NCI-H446 (cell line): ENCODE measurements around the gene ETV3.
"Not testable (repeated sequence)": the region's sequence is repeated elsewhere in the genome, so short reads cannot be mapped to it uniquely, and the experiment has no call there.

Experiments used
- DNase-seq, 2 experiments: peaks; one replicate each; lab custom pipeline; 2025; lab: John Stamatoyannopoulos, UW

The ETV3 gene

GRCh38 chr1:157138220-157139051, at the start of gene ETV3:
Gene ETV3 (minus strand): TSS chr1:157138395. CDS start chr1:157136352, 2,043 bp downstream.
- peak; percentile 73 to 84 for DNase-seq

- no peak for DNase-seq
Observed at GRCh38 chr1:157186281-157186992, 48.2 kb upstream of the ETV3 start.

DNA sequence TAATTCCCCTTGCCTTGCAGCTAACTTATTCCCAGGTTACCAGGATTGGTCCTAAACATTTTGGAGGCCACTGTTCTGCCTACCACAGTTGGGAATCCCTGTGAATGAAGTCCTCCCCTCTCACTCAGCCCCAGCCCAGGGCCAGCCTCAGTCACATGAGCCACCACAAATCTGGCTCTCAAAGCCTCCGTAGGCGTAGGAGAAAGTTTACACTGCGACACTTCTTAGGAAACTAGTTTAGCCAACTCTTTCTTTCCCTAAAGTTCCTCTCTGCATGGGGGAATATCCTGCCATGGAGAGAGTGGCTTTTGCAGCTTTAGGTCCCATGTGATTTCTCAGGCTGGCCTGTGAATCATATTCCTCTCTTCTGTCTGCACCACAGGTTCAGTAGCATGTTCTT, 45.7 kb upstream of the ETV3 start:
- no peak for DNase-seq

- DNase-seq: not testable (repeated sequence)
Observed at GRCh38 chr1:157182371-157182770, 44.2 kb upstream of the ETV3 start.

- no peak for DNase-seq
Observed at GRCh38 chr1:157181790-157182189, 43.6 kb upstream of the ETV3 start.

GRCh38 chr1:157181258-157181657, 43.1 kb upstream of the ETV3 start:
- DNase-seq: no peak

DNA sequence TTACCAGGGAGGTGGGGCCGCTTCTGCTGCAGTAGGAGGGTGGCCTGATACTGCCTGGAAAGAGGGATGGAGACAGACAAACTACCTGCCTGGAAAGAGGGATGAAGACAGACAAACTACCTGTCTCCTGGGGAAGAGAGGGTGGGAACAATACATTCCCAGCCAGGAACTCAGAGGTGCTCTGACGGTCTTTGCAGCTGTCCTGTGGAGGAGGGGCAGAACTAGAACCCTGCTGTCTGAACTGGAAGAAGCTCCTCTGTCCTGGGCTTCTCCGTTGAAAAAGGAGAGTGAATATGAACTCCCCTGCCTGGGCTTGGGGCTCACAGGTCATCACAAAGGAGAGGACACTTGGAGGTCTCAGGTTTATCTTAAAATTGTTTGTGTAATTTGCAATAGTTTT, 40.3 kb upstream of the ETV3 start:
- DNase-seq: no peak

DNA sequence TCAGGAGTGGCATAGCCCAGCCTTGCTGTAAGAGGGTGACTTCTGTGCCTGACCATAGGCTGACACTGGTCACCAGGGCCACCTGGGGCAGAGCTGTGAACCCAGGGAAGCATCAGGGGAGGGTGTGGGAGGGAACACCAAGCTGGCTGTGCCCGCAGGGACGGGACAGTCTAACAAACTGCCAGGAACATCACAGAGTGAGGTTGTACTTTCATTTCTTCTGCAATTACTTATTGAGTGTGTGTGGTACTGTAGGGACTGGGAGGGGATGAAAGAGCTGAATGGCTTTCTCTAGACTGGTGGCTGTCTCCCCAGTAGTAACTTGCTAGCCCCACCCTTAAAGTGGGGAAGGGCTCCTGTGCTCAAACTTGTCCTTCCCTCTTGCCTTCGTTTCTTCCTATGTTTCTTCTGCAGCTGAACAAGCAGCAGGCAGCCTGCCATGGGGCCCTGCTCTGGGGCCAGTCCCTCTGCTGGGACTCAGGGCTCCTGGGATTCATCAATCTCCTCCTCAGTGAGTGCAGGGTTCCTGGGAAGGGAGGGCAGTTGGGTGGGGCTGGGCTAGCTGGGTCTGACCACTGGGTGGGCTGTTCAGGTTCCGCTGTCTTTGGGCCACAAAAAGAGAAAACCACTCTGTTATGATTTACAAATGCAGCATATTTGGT, 39.7 kb upstream of the ETV3 start:
- DNase-seq: no peak

- DNase-seq: no peak
Observed at GRCh38 chr1:157176591-157177121, 38.5 kb upstream of the ETV3 start.

GRCh38 chr1:157176016-157176415, 37.8 kb upstream of the ETV3 start:
- DNase-seq: no peak

DNA sequence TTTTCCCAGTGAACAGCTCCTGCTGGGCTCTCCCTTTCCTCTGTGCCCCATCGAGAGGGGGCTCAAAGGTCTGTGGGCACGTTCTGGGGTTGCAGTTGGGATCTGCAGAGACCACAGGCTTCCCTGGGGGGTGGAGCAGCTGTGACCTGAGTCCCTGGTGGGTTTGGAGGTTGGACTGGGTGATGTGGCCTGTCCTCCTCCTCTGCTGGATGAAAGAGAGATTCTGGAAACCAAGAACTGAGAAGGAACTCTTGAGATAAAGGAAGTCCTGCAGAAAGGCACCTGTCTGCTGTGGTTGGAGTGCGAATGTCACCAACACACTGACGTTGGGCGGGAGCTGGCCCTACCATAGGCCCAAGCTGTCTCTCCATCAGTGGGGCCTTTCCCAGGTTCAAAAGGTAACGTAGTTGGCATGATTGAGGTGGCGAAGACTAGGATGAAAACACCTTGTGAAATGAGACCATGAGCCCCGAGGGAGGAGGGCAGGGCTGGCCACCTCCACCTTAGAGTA, 35.8 kb upstream of the ETV3 start:
- DNase-seq: no peak

DNA sequence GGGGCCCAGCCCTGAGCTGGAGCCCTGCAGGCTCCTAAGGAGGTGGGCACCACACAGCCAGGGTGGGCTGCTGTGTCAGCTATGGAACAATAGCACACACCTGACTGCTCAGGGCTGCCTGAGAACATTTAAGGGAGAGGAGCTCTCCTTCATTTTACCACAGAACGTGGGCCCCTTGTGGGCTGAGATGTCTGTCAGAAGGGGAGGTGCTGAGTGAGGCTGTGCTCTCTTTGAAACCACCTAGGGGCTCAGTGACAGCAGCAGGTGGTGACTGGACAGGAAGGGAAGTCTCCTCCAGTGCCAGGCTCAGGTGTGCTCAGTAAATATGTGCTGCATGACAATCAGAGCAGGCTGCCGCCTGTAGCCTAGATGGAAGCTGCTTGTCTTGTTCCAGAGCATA, 35.0 kb upstream of the ETV3 start:
- DNase-seq: not testable (repeated sequence)

DNA sequence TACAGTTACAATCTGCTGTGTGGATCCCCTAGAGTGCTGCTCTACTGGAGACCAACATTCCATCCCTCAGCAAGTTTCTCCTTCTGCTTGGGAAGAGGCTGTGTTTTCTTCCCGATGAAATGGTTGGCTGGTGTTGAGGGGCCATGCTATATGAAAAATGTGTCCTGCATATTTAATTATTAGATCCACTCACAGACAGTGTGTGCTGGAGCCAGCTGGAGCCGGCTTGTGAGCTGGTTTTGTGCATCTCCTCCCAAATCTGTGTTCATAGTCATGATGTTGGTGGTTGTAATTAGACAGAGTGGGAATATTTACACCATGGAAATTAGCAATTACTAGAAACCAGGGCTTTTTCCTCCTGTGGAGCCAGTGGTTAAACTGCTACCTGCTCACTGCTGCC, 34.4 kb upstream of the ETV3 start:
- not testable (repeated sequence) for DNase-seq

DNA sequence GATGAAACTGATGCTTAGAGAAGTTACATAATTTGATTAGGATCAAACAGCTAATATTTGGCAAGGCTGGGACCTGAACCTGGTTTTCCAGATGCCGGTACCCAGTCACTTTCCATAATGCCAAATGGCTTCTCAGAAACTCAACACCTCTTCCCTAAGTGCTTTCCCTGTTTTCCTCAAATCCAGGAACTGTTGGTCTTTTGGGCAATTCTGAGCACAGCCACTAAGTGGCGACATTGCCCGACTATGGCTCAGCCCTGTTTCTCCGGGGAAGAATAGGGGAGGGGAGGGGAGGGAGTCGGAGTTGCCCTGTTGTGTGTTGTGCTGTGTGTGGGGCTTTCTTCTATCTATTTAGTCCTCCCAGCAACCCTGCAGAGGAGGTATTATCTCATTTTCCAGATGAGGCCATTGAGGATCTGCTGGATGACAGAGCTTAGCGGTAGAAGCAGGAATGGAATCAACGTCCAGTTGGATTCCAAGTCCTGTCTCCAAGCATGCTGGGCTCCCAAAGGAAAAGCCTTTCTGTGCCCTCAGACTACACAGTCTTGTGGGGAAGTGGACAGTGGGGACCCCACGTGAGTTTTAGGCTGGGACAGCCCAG, 33.8 kb upstream of the ETV3 start:
- peak in 1 of 2 experiments; percentile 27 for DNase-seq

- DNase-seq: peak in 1 of 2 experiments; percentile 55
Observed at GRCh38 chr1:157170677-157171515, 32.7 kb upstream of the ETV3 start.

DNA sequence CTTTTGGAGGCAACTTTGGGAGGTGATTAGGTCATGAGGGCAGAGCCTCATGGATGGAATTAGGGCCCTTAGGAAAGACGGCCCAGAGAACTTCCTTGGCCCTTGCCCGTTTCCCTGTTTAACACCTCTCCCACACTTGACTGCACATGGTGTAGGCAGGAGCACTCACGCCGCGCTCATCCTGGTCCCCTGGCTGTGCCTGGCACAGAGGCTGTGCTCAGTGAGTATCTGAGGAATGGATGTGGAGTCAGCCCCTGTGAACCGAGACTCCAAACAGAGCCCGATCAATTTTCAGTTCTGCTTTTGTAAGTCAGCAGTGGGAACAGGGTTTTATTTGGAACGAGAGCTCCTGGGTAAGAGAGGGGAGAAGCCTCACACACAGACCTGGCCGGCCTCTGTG, 29.8 kb upstream of the ETV3 start:
- DNase-seq: no peak

GRCh38 chr1:157167437-157167836, 29.2 kb upstream of the ETV3 start:
- DNase-seq: no peak

DNA sequence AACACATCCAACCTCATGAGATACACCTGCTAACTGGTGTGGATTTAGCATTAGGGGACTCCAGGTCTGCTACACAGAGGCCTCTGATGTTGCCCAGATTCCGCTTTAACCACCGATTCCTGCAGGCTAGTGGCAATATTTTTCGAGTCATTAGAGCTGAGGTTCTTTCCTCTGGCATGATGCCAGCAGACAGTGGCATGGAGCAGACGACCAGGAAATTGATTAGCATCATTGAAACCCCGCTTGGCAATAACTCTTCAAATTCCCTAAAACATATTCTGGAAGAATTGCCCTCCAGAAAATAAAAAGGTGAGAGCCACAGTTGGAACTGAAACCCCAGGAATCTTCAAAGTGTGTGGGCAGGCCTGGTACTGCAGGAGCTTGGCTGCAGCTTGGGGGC, 28.4 kb upstream of the ETV3 start:
- DNase-seq: no peak

GRCh38 chr1:157163273-157164127, 25.3 kb upstream of the ETV3 start:
- peak; percentile 18 to 79 for DNase-seq

- no peak for DNase-seq
Observed at GRCh38 chr1:157162345-157162744, 24.1 kb upstream of the ETV3 start.
